Measurements from ENCODE around the gene MACROD2.

- TF ChIP-seq CTCF (IDR thresholded peaks at IDR 0.05 in 2 of 3, conservative IDR thresholded peaks at IDR 0.05 in 1 of 3; ENCODE audit: borderline replicate concordance in 1 of 3, insufficient read depth in 1 of 3, low read depth in 2 of 3, low read length in 2 of 3) (no peak), CEBPB (IDR thresholded peaks at IDR 0.05; ENCODE audit: low read depth) (no peak), ZBTB33 (IDR thresholded peaks at IDR 0.05; ENCODE audit: extremely low read depth, insufficient replicate concordance, low read length) (no peak), ZFX (IDR thresholded peaks at IDR 0.05) (no peak), REST (IDR thresholded peaks at IDR 0.05; ENCODE audit: low read depth) (no peak), RAD21 (IDR thresholded peaks at IDR 0.05; ENCODE audit: low read depth) (no peak), ATF3 (IDR thresholded peaks at IDR 0.05) (no peak), EGR1 (IDR thresholded peaks at IDR 0.05; ENCODE audit: low read depth) (no peak), POLR2A (IDR thresholded peaks at IDR 0.05; ENCODE audit: borderline replicate concordance, extremely low read depth, insufficient read depth, insufficient read length) (no peak), SIN3A (IDR thresholded peaks at IDR 0.05; ENCODE audit: low read depth) (no peak)
Observed at GRCh38 chr20:15076785-15077184, 1081.5 kb downstream of the MACROD2 start.

All from HCT116 (cell line).